Hepatocyte (in vitro differentiated cells): ENCODE data around the gene MLXIP. TPM values are rescaled to one million over a fixed set of nuclear protein-coding genes. Genes with fewer than 3 reads are reported as not detected.

Experiments
- DNase-seq: peaks from one replicate; pipeline ENCODE4 v3.0.0-alpha.2; 2016; ENCODE audit warnings: low spot score
- H2AFZ ChIP-seq: fragments of 200-600 bp; sonication (generic); 2 replicates; pipeline ENCODE4 v1.6.0; 2016; ENCODE audit warnings: antibody characterized with exemption, mild to moderate bottlenecking
- H3K27ac ChIP-seq: fragments of 200-600 bp; sonication (generic); 2 replicates; pipeline ENCODE4 v1.5.1; 2016; ENCODE audit warnings: mild to moderate bottlenecking
- H3K27me3 ChIP-seq: fragments of 200-600 bp; sonication (generic); 2 replicates; pipeline ENCODE4 v1.6.1; 2016
- H3K36me3 ChIP-seq: fragments of 200-600 bp; sonication (generic); replicated peaks from 2 replicates; pipeline ENCODE4 v1.5.1; 2016; ENCODE audit warnings: low read depth; ENCODE audit not compliant: insufficient read depth
- H3K4me1 ChIP-seq: fragments of 200-600 bp; sonication (generic); 2 replicates; pipeline ENCODE4 v1.5.1; 2016; ENCODE audit warnings: mild to moderate bottlenecking, moderate library complexity; ENCODE audit not compliant: insufficient read depth
- H3K4me2 ChIP-seq: fragments of 200-600 bp; sonication (generic); 2 replicates; pipeline ENCODE4 v1.6.0; 2016
- H3K4me3 ChIP-seq: fragments of 200-600 bp; sonication (generic); 2 replicates; pipeline ENCODE4 v1.5.1; 2016; ENCODE audit warnings: mild to moderate bottlenecking
- H3K79me2 ChIP-seq: fragments of 200-600 bp; sonication (generic); 2 replicates; pipeline ENCODE4 v1.6.0; 2017; ENCODE audit warnings: mild to moderate bottlenecking
- H3K9me2 ChIP-seq: fragments of 200-600 bp; sonication (generic); replicated peaks from 2 replicates; pipeline ENCODE4 v1.6.0; 2017; ENCODE audit warnings: mild to moderate bottlenecking; ENCODE audit not compliant: insufficient read depth
- H3K9me3 ChIP-seq: fragments of 200-600 bp; sonication (generic); 2 replicates; pipeline ENCODE4 v1.5.1; 2016; ENCODE audit warnings: low read depth, mild to moderate bottlenecking
- H4K20me1 ChIP-seq: fragments of 200-600 bp; sonication (generic); 2 replicates; pipeline ENCODE4 v1.6.0; 2016; ENCODE audit warnings: mild to moderate bottlenecking; ENCODE audit not compliant: insufficient read depth, poor library complexity, severe bottlenecking
- EZH2 ChIP-seq: fragments of 200-600 bp; sonication (generic); IDR thresholded peaks from 2 replicates; pipeline ENCODE4 v1.6.1; 2016; ENCODE audit warnings: antibody characterized with exemption, mild to moderate bottlenecking, borderline replicate concordance
- EZH2phosphoT487 ChIP-seq: fragments of 200-600 bp; sonication (generic); IDR thresholded peaks from one replicate; pipeline ENCODE4 v1.6.1; 2018; ENCODE audit warnings: antibody characterized with exemption, mild to moderate bottlenecking, low read depth, moderate library complexity; ENCODE audit not compliant: unreplicated experiment, severe bottlenecking
- WGBS: methylation state at CpG from one replicate; pipeline ENCODE4 v1.1.6; 2016; ENCODE audit warnings: low lambda C conversion rate; ENCODE audit errors: missing lambda C conversion rate; 5-methylcytosine and 5-hydroxymethylcytosine counted together
- polyA plus RNA-seq: library from polyadenylated mRNA; unstranded; fragments of >200 nt; fragmentation: Nextera tagmentation; extraction: Ambion mirVana; gene quantifications from 2 replicates; pipeline ENCODE4 v1.2.1, GENCODE V29; 2016
- total RNA-seq: library from RNA; depleted of rRNA; stranded (reverse); fragments of >200 nt; gene quantifications from 2 replicates; pipeline ENCODE4 v1.2.3, GENCODE V29; 2014
- TF ChIP-seq, protein P1 (sequence below): fragments of 200-600 bp; sonication (generic); IDR thresholded peaks from 2 replicates; pipeline ENCODE4 v1.5.1; 2016; ENCODE audit warnings: antibody characterized with exemption, mild to moderate bottlenecking; ENCODE audit not compliant: poor library complexity

MLXIP gene
- total and polyA plus RNA-seq, 2 experiments from 2014 or later = 11.5 to 33.1 TPM

DNA sequence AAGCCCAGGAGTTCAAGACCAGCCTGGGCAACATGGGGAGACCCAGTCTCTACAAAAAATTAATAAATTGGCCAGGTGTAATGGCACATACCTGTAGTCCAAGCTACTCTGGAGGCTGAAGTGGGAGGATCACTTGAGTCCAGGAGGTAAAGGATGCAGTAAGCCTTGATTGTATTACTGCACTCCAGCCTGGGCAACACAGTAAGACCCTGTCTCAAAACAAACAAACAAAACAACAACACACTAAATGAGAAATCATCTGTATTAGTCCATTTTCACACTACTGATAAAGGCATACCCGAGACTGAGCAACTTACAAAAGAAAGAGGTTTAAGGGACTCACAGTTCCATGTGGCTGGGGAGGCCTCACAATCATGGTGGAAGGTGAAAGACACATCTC, 4.7 kb upstream of the MLXIP start:
- Histone ChIP-seq H3K27ac (no peak overlapping the region), H3K4me3 (no peak overlapping the region), H3K36me3 (no peaks in the 10 kb centered on the region), H3K27me3 (no peaks in the 10 kb centered on the region), H3K4me2 (no peak overlapping the region), H3K9me2 (no peaks in the 10 kb centered on the region), H3K4me1 (peaks cover 12% of the 10 kb centered on the region), H2AFZ (no peak overlapping the region), H3K9me3 (no peaks in the 10 kb centered on the region), H3K79me2 (no peaks in the 10 kb centered on the region), H4K20me1 (no peaks in the 10 kb centered on the region)
- WGBS = 89% methylated on average over 1 of the region's 1 CpG
- TF ChIP-seq EZH2 = no peak
- no peak for DNase-seq

DNA sequence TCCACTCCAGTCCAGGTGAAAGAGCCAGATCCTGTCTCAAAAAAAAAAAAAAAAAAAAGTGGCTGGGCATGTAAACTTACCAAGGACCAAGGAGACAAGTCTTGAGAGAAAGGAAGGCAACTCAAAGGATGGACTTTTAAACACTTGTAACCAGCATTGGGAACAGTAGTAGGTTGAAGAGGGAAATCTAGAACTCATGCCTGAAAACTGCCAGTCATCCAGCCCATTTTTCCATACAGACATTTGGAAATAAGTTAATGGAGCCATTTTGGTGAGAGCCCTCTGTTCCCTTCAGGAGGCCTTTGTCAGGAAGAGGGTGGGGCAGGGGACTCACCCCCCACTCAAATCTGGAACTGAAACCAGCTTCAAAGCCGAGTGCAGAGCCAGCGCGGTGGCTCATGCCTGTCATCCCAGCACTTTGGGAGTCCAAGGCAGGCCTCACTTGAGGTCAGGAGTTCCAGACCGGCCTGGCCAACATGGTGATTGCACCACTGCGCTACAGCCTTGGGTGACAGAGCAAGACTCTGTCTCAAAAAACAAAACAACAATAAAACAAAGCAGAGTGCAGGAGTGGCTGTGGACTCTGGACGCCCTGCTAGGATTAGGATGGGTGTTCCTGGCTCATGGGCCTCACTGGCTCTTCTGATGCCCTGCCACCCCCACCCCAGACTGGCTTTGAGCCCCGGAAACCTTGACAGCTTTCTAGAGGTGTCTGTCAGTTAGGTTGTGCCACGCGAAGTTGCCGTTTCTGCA, 1.6 kb upstream of the MLXIP start:
- Histone ChIP-seq H2AFZ (no peak overlapping the region), H3K4me3 (no peak overlapping the region), H3K27ac (no peak overlapping the region), H3K4me1 (peaks cover 33% of the 10 kb centered on the region), H3K36me3 (no peaks in the 10 kb centered on the region), H3K4me2 (no peak overlapping the region), H3K27me3 (no peaks in the 10 kb centered on the region), H3K9me3 (no peaks in the 10 kb centered on the region), H3K9me2 (no peaks in the 10 kb centered on the region), H4K20me1 (peaks cover 6% of the 10 kb centered on the region), H3K79me2 (peaks cover 29% of the 10 kb centered on the region)
- 95% methylated on average over 10 of the region's 10 CpGs for WGBS
- DNase-seq = no peak
- TF ChIP-seq EZH2 (no peak), EZH2phosphoT487 (no peak)
- TF ChIP-seq, protein P1, sequence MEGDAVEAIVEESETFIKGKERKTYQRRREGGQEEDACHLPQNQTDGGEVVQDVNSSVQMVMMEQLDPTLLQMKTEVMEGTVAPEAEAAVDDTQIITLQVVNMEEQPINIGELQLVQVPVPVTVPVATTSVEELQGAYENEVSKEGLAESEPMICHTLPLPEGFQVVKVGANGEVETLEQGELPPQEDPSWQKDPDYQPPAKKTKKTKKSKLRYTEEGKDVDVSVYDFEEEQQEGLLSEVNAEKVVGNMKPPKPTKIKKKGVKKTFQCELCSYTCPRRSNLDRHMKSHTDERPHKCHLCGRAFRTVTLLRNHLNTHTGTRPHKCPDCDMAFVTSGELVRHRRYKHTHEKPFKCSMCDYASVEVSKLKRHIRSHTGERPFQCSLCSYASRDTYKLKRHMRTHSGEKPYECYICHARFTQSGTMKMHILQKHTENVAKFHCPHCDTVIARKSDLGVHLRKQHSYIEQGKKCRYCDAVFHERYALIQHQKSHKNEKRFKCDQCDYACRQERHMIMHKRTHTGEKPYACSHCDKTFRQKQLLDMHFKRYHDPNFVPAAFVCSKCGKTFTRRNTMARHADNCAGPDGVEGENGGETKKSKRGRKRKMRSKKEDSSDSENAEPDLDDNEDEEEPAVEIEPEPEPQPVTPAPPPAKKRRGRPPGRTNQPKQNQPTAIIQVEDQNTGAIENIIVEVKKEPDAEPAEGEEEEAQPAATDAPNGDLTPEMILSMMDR = no peak

DNA sequence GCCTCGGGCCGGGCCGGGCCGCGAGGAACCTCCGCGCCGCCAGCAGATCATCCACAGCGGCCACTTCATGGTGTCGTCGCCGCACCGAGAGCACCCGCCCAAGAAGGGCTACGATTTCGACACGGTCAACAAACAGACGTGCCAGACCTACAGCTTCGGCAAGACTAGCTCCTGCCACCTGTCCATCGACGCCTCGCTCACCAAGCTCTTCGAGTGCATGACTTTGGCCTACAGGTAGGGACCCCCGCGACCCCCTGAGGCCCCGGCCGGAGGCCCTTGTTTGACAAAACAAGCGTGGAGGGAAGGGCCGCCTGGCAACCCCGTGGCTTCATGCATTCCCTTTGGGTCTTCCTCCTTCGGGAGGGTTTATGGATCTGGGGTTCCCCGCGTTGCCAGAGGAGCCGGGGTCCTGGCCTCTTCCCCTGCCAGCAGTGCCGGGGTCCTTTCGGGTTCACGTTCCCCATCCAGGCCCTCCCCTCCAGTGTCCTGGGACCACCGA, 526 bp downstream of the MLXIP start:
- Histone ChIP-seq H2AFZ (peak overlapping the region; percentile 45), H4K20me1 (peaks cover 19% of the 10 kb centered on the region), H3K9me3 (no peaks in the 10 kb centered on the region), H3K27me3 (no peaks in the 10 kb centered on the region), H3K4me2 (peak overlapping the region; percentile 97), H3K4me3 (peak overlapping the region; percentile 86), H3K27ac (peak overlapping the region; percentile 81), H3K36me3 (no peaks in the 10 kb centered on the region), H3K9me2 (no peaks in the 10 kb centered on the region), H3K79me2 (peaks cover 51% of the 10 kb centered on the region), H3K4me1 (peaks cover 41% of the 10 kb centered on the region)
- TF ChIP-seq EZH2 = no peak
- TF ChIP-seq, protein P1 = no peak
- no peak for TF ChIP-seq EZH2phosphoT487
- WGBS = 4% methylated on average over 36 of the region's 38 CpGs
- DNase-seq = peak; percentile 43

DNA sequence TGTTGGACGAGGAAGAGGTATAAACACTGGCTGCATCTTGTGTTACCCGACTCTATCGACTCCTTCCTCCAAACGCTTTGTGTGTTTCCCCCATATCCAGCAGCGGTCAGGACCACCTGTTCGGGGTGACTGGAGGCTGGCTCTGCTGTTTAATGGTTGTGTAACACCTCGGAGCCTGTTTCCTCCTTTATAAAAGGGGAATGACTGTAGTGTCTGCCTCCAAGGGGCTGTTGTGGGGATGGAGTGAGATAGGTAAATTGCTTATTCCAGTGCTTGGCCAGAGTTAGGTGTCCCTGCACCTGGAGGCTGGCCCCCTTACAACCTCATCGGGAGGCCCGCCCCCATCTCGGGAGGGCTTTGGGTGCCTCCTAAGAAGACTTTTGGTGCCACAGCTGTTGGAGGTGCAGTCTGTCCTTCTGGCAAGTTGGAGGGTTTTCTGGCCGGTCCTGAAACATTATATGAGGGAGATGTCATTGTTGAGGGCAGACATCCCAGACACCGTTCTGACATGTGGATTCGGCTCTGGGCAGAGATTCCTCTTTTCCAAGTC, 1.1 kb downstream of the MLXIP start:
- peak overlapping the region; percentile 81 for H3K27ac ChIP-seq
- H3K4me1 ChIP-seq = peaks cover 41% of the 10 kb centered on the region
- H3K9me2 ChIP-seq = no peaks in the 10 kb centered on the region
- peak overlapping the region; percentile 45 for H2AFZ ChIP-seq
- H3K36me3 ChIP-seq = no peaks in the 10 kb centered on the region
- TF ChIP-seq, protein P1 = no peak
- TF ChIP-seq EZH2 (no peak), EZH2phosphoT487 (no peak)
- H4K20me1 ChIP-seq = peaks cover 19% of the 10 kb centered on the region
- DNase-seq = no peak
- peak overlapping the region; percentile 97 for H3K4me2 ChIP-seq
- H3K79me2 ChIP-seq = peaks cover 56% of the 10 kb centered on the region
- WGBS = 11% methylated on average over 13 of the region's 13 CpGs
- H3K9me3 ChIP-seq = no peaks in the 10 kb centered on the region
- H3K4me3 ChIP-seq = peak overlapping the region; percentile 86
- H3K27me3 ChIP-seq = no peaks in the 10 kb centered on the region
